ENCODE measurements around the gene ARVCF. TPM values are rescaled to one million over a fixed set of nuclear protein-coding genes. Genes with fewer than 3 reads are reported as not detected.

Gene ARVCF
- total and polyA plus RNA-seq, 9 of the 15 experiments (the other 6 are each of a cell fraction or from before 2014, with no cell fraction given): 0.03 to 97.4 (median 15.6) TPM

- 0 out of 2 replicates have a peak, but pooled peaks have one; percentile 15 for TF ChIP-seq CHD2 (IDR thresholded peaks at IDR 0.05; ENCODE audit: low read depth, low read length)
- 0 out of 2 replicates have a peak, but pooled peaks have one; percentile 87 for TF ChIP-seq ZNF282 (CRISPR knock-in tag; IDR thresholded peaks at IDR 0.05)
- no peak for TF ChIP-seq ADNP (tag; IDR thresholded peaks at IDR 0.05)
- 0 out of 4 replicates have a peak, but pooled peaks of 1 of the 2 experiments have one; percentile 42 for TF ChIP-seq MLX (CRISPR knock-in tag; conservative IDR thresholded peaks at IDR 0.05)
- no peak for TF ChIP-seq MYBL2 (IDR thresholded peaks at IDR 0.05; ENCODE audit: low read depth)
- TF ChIP-seq MYBL2 (CRISPR knock-in tag; IDR thresholded peaks at IDR 0.05; ENCODE audit: borderline replicate concordance): 0 out of 2 replicates have a peak, but pooled peaks have one; percentile 69
- peak; percentile 15; the same call in 1 of the 2 replicates for TF ChIP-seq ZBTB7A (IDR thresholded peaks at IDR 0.05; ENCODE audit: borderline replicate concordance, control insufficient read depth, low read depth, low read length)
- TF ChIP-seq ATF3 (IDR thresholded peaks at IDR 0.05): no peak
- TF ChIP-seq ATF3 (CRISPR knock-in tag; conservative IDR thresholded peaks at IDR 0.05): 0 out of 2 replicates have a peak, but pooled peaks have one; percentile 23
- peak; percentile 43; the same call in 1 of the 2 replicates for TF ChIP-seq POLR2A (conservative IDR thresholded peaks at IDR 0.05)
- peak; percentile 66; the same call in 1 of the 2 replicates for TF ChIP-seq NR3C1 (CRISPR knock-in tag; IDR thresholded peaks at IDR 0.05)
Observed at GRCh38 chr22:20040327-20041200, 23.9 kb upstream of the ARVCF start (continued).

Measured in K562 (cell line).